Keratinocyte (primary cell): ENCODE results near the gene ZNF462.

ENCODE experiments used
- EZH2 ChIP-seq: IDR thresholded peaks from one replicate; pipeline ENCODE4 v1.6.1; 2012; ENCODE audit warnings: inconsistent platforms, mild to moderate bottlenecking, low read length, moderate library complexity
- TF ChIP-seq, protein P1 (sequence below), 3 experiments: IDR thresholded peaks in 1 of 3; conservative IDR thresholded peaks in 1 of 3; optimal IDR thresholded peaks in 1 of 3; 2 replicates in 2 of 3; 3 replicates in 1 of 3; pipeline versions ENCODE3 to v1.5.1; 2011; ENCODE audit warnings: low read length in 3 of 3, mild to moderate bottlenecking in 3 of 3, moderate library complexity in 2 of 3, control low read depth in 1 of 3, inconsistent platforms in 1 of 3; ENCODE audit not compliant: insufficient read depth in 2 of 3; ENCODE audit errors: extremely low read depth in 1 of 3

DNA sequence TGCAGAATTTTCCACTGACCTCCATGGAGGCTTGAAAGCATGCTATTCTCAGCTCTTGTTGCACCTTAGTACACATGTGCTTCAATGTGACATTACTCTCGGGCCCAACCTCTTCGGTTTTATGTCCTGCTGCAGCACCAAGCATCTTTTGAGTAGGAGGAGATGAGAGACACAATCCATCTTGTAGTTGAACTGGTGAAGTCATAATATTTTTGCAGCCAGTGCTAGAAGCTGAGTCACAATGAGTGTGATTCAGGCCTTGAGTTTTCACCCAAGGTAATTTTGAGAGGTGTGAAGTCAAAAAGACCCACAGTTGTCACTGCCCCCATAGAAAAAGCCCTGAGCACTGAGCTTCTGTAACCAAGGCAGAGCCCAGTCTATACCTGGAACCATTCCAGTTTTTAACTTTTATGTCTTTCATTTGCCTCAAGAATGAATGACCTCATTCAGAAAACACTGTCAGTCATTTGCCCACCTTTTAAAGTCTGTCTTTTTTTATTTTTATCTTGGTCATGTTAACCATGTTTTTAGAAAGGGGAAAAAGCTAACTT lies 117.7 kb downstream of the ZNF462 start:
- no peak for TF ChIP-seq EZH2
- TF ChIP-seq, protein P1, sequence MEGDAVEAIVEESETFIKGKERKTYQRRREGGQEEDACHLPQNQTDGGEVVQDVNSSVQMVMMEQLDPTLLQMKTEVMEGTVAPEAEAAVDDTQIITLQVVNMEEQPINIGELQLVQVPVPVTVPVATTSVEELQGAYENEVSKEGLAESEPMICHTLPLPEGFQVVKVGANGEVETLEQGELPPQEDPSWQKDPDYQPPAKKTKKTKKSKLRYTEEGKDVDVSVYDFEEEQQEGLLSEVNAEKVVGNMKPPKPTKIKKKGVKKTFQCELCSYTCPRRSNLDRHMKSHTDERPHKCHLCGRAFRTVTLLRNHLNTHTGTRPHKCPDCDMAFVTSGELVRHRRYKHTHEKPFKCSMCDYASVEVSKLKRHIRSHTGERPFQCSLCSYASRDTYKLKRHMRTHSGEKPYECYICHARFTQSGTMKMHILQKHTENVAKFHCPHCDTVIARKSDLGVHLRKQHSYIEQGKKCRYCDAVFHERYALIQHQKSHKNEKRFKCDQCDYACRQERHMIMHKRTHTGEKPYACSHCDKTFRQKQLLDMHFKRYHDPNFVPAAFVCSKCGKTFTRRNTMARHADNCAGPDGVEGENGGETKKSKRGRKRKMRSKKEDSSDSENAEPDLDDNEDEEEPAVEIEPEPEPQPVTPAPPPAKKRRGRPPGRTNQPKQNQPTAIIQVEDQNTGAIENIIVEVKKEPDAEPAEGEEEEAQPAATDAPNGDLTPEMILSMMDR (optimal IDR thresholded peaks at IDR 0.05 in 1 of 3, IDR thresholded peaks at IDR 0.05 in 1 of 3, conservative IDR thresholded peaks at IDR 0.05 in 1 of 3; ENCODE audit: extremely low read depth in 1 of 3, insufficient read depth in 2 of 3, low read length in 3 of 3): no peak
